Stimulated activated CD4-positive, alpha-beta T cell treated with anti-CD3 and anti-CD28 coated beads, Interleukin-15, amount 100 ng/mL, for 24 hours (primary cell): ENCODE results near the gene THRB.

Experiments used
- DNase-seq: peaks from one replicate; pipeline ENCODE4 v3.0.0-alpha.2; 2020

The THRB gene

DNA sequence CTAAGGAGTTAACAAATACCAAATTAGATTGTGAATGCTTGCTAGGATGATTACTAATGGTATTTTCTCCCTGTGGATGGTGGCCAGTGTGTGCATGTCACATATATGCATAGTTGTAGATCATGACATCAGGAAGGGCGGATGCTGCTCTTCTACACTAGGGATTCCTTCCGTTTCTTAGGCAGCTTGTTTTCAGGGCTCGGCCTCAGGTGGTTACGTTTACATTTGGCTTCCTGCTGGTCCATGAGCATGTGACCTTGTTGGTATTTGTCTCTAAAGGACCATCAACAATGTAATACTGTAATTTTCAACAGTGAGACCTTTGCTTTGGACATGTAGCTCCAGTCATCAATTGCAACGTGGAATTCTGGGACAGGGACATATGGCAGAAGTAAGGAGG, 328.1 kb downstream of the THRB start:
- DNase-seq, result no peak

DNA sequence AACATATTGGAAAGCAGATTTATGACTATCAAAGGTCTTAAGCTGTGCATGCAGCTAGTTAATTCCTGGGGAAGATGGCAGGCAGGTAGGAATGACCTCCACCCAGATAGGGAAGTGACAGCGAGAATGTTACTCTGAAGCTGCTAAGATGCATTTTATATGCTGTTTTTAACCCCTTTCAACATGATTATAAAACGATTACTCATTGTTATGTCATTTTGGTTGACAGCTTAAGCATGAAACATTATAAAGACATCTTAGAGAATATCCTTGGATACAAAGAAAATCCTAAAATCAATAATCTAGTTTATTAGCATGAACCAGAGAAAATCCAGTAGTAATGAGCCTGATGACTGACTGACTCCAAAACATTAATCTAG, 329.1 kb downstream of the THRB start:
- no peak for DNase-seq

DNA sequence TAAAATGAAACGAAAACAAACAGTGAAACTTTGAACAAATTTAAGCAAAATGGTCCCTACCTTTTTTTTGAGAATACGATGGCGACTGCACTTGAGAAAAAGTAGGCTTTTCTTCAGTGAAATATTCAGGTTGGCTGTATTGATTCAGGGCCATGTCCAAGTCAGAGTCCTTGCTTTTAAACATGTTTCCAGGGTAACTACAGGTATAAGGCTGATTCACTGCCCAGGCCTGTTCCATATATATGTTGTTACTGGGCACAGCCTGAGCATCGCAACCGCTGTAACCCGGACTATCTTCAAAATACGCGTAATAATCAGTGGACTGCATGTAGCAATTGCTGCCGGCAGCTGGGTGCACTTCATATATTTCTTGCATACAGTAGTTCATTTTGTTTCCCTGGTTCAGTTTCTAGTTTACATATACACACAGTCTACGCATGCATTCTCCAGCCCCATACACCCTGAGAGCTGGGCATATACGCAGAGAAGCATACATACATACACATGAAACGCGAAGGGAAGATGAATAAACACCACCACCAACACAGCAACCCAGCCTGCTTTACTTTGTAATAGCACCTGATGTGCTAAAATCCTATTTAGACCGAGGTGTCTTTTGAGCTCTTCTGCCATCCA, 329.6 kb downstream of the THRB start:
- DNase-seq, result no peak

DNA sequence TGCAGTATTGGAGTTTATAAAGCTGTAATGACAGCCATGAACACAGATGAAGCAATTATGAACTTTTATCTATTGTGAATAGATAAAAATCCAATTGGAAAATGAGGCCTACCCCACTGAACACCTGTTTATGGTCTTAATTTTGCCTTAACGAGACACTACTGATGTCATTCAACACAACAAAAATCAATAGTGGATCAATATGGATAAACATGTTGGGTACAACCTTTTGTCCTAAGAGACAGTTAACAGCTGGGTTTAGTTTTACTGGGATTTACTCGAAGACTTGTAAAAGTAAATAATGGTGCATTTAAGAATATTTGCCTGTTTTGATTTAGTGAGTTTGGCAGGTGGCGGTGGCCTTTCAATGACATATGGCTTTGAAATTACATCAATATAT, 331.7 kb downstream of the THRB start:
- no peak for DNase-seq

- no peak for DNase-seq
These were observed 332.8 kb downstream of the THRB start for GRCh38 chr3:24161841-24162240.

DNA sequence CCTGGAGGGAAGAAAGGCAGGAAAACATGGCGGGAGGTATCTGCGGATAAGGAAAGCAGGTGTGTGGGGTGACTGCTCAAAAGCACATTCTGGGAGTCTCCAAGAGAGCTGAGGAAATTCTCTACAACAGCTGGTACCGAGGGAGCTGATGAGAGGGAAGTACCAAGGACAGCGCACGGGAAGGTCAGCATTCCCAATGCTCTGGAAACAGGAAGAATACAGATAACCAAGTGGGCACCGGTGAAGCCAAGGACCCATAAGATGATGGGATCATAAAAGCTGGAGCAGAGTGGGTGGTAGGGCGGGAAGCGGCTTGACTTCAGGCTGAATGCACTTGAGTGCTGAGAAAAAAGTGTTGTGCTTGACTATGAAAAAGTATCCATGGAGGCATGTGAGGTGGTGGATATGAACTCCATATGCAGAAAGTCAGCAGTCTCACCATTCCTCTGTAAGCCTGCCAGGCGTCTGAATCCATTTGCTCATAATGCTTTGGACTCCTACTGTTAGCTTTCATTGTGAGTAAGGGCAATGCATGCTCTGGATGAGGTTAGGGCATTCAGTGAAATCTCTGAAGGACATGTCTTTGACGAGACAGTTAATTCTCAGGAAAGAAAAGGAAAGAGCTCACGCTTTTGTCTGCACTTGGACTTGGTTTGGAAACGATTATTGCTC, 334.1 kb downstream of the THRB start:
- DNase-seq, result no peak

- DNase-seq, result no peak
These were observed 335.7 kb downstream of the THRB start for GRCh38 chr3:24158761-24159454.

DNA sequence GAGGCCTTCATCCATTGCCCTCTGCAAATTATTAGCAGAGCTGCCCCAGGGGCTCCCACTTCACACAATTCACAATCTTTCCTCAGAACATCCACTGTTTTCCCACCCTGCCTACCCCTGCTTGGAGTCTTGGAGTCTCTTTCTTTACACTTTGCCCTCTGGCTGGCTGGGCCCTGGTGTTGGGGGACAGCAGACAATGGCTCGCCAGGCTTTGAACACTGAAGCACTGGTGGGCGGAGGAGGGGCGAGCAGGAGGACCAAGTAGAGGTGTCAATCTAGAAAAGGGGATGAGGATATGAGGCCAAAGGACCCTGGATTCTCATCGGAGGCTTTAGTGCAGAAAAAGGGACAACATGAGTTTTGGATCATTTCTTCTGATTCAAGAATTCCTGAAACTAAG, 337.5 kb downstream of the THRB start:
- DNase-seq, result no peak

- DNase-seq, result no peak
These were observed 338.2 kb downstream of the THRB start for GRCh38 chr3:24156466-24156865.

DNA sequence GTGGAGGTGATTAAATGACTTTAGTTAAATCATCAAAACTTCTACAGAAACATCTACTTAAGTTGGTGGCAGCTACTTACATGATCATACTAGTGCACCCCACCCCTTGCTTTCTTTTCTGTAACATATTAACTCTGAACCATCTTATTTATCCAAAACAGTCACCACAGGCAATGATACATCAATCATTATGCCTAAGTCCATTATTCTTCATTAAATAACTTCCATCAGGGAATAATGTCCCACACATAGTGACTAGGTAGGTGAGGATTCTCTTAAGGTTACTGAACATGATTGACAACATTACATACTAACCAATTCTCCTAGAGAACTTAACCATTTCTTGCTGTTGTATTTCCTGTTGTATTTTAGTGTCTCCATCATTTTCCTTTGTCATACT, 339.4 kb downstream of the THRB start:
- no peak for DNase-seq

DNA sequence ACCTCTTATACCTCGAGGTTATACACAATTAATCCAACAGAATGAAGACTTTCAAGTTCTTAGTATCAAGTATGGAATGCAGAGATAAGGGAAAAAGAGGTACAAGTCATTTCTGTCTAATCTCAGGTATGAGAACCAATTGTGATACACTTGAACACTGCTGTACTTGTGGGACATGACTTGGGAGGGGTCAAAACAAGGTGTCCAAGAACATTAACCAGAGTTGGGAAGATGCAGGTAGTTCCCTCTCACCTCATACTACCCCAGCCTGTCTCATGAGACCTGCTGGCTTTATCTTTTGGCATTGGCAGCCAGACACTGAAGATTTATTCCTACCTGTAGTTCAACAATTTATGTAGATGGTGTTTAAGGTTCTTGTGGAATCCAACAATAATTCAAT, 339.9 kb downstream of the THRB start:
- DNase-seq, result no peak

- no peak for DNase-seq
These were observed 340.5 kb downstream of the THRB start for GRCh38 chr3:24154013-24154695.

DNA sequence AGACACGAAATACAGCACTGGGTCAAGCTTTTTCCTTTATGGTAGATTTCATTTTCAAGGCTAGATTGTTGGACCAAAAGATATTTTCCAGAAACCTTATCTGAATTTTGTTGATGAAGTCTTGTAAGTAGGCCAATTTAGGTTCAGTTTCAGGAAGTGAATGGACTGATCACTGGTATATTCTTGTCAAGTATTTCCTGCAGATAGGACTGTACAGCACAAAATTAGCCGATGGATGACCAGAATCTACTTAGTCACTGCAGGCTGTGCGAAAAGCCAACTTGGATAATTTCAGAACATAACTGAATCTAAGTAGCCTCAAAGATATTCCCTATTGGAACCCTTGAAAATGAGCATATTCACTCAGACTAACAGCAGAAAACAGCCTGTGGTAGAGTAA, 343.1 kb downstream of the THRB start:
- no peak for DNase-seq

DNA sequence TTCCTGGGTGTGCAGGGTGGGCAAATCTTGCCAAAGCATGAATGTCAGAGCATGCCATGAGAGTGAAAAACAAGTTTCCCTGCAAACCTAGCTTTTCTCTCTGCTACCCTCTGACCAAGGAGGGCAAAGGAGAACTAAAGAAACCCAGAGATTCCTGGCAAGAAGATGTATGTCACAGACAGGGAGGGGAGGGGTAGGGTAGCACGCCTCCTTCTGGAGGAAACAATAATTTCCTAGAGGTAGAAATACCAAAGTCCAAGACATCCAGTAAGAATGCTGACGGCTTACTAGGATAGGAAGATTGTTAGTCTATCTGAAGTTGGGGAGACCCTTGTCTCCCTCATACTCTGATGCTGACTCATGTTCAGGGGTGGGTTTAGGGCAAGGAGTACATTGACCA, 345.6 kb downstream of the THRB start:
- no peak for DNase-seq

DNA sequence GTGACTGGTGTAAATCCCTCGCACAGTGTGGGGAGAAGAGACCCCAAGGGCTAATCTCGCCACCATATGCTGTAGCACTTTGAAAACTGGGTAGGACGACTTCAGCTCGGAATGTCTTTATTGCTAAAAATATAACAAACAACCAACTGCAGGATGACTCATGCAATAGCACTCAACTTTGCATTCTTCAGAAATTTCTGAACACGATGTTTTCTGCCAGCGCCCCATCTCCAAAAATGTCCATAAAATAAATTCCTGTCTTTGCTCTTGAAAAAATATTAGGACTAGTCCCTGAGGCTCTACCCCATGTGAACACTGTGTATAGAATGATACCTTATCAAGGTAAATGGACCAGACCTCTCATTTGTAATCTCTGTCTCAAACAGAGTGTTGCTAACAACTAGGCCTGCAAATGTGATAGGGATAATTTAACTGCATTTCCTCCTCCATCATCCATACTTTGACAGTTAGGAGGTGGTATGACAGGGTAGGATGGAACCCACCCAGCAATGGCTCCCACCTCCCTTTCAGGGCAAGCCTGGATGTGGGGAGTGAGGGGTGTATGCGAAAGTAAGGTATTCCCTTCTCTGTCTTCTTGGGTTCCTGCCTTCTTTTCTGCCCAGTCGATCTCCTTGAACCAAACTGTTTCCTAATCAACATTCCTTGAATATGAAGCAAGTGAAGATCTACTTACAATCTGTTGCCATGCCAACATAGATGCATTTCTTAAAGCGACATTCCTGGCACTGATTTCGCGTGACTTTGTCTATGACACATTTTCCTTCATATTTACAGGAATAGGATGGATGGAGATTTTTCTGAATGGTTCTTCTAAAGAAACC, 348.4 kb downstream of the THRB start:
- DNase-seq, result no peak

GRCh38 chr3:24145481-24145880, 349.2 kb downstream of the THRB start:
- no peak for DNase-seq

GRCh38 chr3:24142127-24142526, 352.5 kb downstream of the THRB start:
- DNase-seq, result no peak

DNA sequence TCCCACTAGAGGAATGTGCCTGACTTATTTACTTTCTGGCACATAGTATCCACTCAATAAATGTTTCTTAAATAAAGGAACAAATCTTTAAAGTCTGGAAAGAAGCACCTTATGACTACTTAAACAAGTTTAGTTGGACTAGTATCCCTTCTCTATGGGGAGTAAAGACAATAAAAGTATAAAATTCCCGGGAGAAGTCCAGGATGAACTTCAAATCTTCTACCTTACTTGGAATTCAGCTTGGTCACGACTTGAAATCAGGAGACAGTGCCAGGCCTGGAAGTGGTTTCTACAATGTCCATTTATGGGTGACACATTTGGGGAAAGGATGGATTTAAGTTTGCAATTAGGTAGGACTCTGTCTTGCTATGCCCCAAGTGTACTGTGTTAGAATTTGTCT, 353.1 kb downstream of the THRB start:
- DNase-seq, result no peak

- DNase-seq, result no peak
These were observed 354.9 kb downstream of the THRB start for GRCh38 chr3:24139463-24140412.

GRCh38 chr3:24138876-24139256, 355.8 kb downstream of the THRB start:
- no peak for DNase-seq

GRCh38 chr3:24137958-24138875, 356.4 kb downstream of the THRB start:
- no peak for DNase-seq
